HEK293 (cell line): Measurements from ENCODE around the gene PNMA8A.

Experiments used
- KLF8 ChIP-seq: fragments of 450-650 bp; formaldehyde crosslinking; IDR thresholded peaks from 2 replicates; pipeline ENCODE4 v1.5.1; 2016; ENCODE audit warnings: missing biosample characterization, missing genetic modification characterization
- ZBTB21 ChIP-seq: fragments of 450-650 bp; formaldehyde crosslinking; IDR thresholded peaks from 2 replicates; pipeline ENCODE4 v1.5.1; 2017; ENCODE audit warnings: missing biosample characterization, missing genetic modification characterization
- ZNF121 ChIP-seq: fragments of 450-650 bp; formaldehyde crosslinking; IDR thresholded peaks from 2 replicates; pipeline ENCODE4 v1.5.1; 2016; ENCODE audit warnings: missing biosample characterization, missing genetic modification characterization
- ZNF266 ChIP-seq: fragments of 450-650 bp; formaldehyde crosslinking; IDR thresholded peaks from 2 replicates; pipeline ENCODE4 v1.5.1; 2016; ENCODE audit warnings: missing biosample characterization, missing genetic modification characterization, low read depth
- ZNF776 ChIP-seq: fragments of 450-650 bp; formaldehyde crosslinking; IDR thresholded peaks from 2 replicates; pipeline ENCODE4 v1.5.0; 2017; ENCODE audit warnings: missing biosample characterization, missing genetic modification characterization, borderline replicate concordance
- TF ChIP-seq, protein P1 (sequence below): fragments of 450-650 bp; formaldehyde crosslinking; IDR thresholded peaks from 2 replicates; pipeline ENCODE4 v1.5.1; 2016; ENCODE audit warnings: missing biosample characterization, missing genetic modification characterization

DNA sequence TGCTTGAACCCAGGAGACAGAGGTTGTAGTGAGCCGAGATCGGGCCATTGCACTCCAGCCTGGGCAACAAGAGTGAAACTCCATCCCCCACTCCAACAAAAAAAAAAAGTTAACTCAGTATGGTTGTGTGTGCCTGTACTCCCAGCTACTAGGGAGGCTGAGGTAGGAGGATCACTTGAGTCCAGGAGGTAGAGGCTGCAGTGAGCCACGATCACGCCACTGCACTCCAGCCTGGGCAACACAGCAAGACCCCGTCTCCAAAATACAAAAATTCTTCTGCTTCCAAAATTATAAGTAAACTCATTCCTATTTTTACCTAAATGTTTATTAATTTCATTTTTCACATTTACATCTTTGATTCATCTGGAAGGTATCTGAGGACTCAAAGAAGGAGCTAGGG is 14.4 kb downstream of the PNMA8A start:
- TF ChIP-seq ZNF121 (tag by site-specific recombination) = no peak
- TF ChIP-seq, protein P1, sequence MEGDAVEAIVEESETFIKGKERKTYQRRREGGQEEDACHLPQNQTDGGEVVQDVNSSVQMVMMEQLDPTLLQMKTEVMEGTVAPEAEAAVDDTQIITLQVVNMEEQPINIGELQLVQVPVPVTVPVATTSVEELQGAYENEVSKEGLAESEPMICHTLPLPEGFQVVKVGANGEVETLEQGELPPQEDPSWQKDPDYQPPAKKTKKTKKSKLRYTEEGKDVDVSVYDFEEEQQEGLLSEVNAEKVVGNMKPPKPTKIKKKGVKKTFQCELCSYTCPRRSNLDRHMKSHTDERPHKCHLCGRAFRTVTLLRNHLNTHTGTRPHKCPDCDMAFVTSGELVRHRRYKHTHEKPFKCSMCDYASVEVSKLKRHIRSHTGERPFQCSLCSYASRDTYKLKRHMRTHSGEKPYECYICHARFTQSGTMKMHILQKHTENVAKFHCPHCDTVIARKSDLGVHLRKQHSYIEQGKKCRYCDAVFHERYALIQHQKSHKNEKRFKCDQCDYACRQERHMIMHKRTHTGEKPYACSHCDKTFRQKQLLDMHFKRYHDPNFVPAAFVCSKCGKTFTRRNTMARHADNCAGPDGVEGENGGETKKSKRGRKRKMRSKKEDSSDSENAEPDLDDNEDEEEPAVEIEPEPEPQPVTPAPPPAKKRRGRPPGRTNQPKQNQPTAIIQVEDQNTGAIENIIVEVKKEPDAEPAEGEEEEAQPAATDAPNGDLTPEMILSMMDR = no peak
- no peak for TF ChIP-seq ZNF776
- no peak for TF ChIP-seq KLF8 (tag by site-specific recombination)
- no peak for TF ChIP-seq ZBTB21 (tag by site-specific recombination)
- TF ChIP-seq ZNF266 = no peak
